Osteoblast (primary cell): ENCODE results near the gene PGGT1B. TPM values are rescaled to one million over a fixed set of nuclear protein-coding genes. Genes with fewer than 3 reads are reported as not detected.
A peak's percentile ranks its signal among the peaks of the same experiment; 100 is the strongest.

Source experiments
- DNase-seq: peaks from one replicate; pipeline ENCODE4 v3.0.0; 2011; ENCODE audit warnings: low spot score, mixed read lengths; ENCODE audit not compliant: insufficient read length; ENCODE audit errors: missing footprints
- H2AFZ ChIP-seq: 2 replicates; pipeline ENCODE4 v1.6.0; 2011; ENCODE audit warnings: mild to moderate bottlenecking, low read length
- H3K27ac ChIP-seq: 2 replicates; pipeline ENCODE4 v1.5.1; 2011; ENCODE audit warnings: mild to moderate bottlenecking, low read depth, low read length, moderate library complexity
- H3K27me3 ChIP-seq: 2 replicates; pipeline ENCODE4 v1.6.0; 2012; ENCODE audit warnings: mild to moderate bottlenecking, control low read depth, inconsistent platforms, low read length, moderate library complexity; ENCODE audit not compliant: insufficient read depth
- H3K36me3 ChIP-seq: 2 replicates; pipeline ENCODE4 v1.5.1; 2011; ENCODE audit warnings: mild to moderate bottlenecking, low read length, control low read depth, moderate library complexity; ENCODE audit not compliant: insufficient read depth
- H3K4me1 ChIP-seq: 2 replicates; pipeline ENCODE4 v1.5.1; 2011; ENCODE audit warnings: mild to moderate bottlenecking, low read length, control low read depth, moderate library complexity; ENCODE audit not compliant: insufficient read depth
- H3K4me2 ChIP-seq: 2 replicates; pipeline ENCODE4 v1.6.0; 2011; ENCODE audit warnings: mild to moderate bottlenecking, low read length; ENCODE audit not compliant: insufficient read depth
- H3K4me3 ChIP-seq: fragments of 200-600 bp; sonication (generic); 3 replicates; pipeline ENCODE4 v1.5.1; 2012; ENCODE audit warnings: mild to moderate bottlenecking, low read length, inconsistent platforms; ENCODE audit not compliant: insufficient read depth
- H3K79me2 ChIP-seq: 2 replicates; pipeline ENCODE4 v1.6.0; 2012; ENCODE audit warnings: mild to moderate bottlenecking, low read length, control low read depth, inconsistent platforms; ENCODE audit not compliant: insufficient read depth
- H3K9me3 ChIP-seq: 2 replicates; pipeline ENCODE4 v1.5.1; 2011; ENCODE audit warnings: low read depth, low read length, control low read depth
- H4K20me1 ChIP-seq: 2 replicates; pipeline ENCODE4 v1.6.0; 2012; ENCODE audit warnings: mild to moderate bottlenecking, low read length, control low read depth; ENCODE audit not compliant: insufficient read depth
- total RNA-seq: library from RNA; depleted of rRNA; stranded (reverse); fragments of >200 nt; gene quantifications from 2 replicates; pipeline ENCODE4 v1.2.3, GENCODE V29; 2012
- TF ChIP-seq, protein P1 (sequence below): IDR thresholded peaks from 2 replicates; pipeline ENCODE4 v1.5.1; 2011; ENCODE audit warnings: mild to moderate bottlenecking, low read depth, low read length, moderate library complexity; ENCODE audit errors: extremely low read depth

PGGT1B gene
- total RNA-seq, 1 donor: 14.1 TPM

DNA sequence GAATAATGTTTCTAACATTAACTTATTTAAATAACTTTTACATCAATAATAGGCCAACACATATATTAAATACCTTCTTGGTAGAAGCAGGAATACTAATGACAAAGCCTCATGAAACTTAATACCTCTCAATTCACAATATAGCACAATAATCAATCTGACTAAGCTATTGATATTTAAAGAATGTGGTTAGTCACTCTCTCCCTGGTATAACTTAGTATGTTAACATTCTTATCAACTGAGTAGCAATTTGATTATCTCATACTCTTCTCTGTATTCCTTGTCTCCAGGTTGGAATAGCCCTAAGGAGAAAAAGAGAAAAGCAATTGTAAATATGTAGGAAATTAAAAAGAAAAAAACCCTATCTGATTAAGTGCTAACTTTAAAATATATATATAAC is 4.9 kb upstream of the PGGT1B start:
- no peak overlapping the region for H2AFZ ChIP-seq
- no peak overlapping the region for H3K4me3 ChIP-seq
- no peak for DNase-seq
- H3K9me3 ChIP-seq: no peaks in the 10 kb centered on the region
- H4K20me1 ChIP-seq: no peaks in the 10 kb centered on the region
- H3K4me2 ChIP-seq: no peak overlapping the region
- peaks cover 11% of the 10 kb centered on the region for H3K4me1 ChIP-seq
- peaks cover under 1% of the 10 kb centered on the region for H3K79me2 ChIP-seq
- no peak overlapping the region for H3K27ac ChIP-seq
- no peaks in the 10 kb centered on the region for H3K36me3 ChIP-seq
- TF ChIP-seq, protein P1, sequence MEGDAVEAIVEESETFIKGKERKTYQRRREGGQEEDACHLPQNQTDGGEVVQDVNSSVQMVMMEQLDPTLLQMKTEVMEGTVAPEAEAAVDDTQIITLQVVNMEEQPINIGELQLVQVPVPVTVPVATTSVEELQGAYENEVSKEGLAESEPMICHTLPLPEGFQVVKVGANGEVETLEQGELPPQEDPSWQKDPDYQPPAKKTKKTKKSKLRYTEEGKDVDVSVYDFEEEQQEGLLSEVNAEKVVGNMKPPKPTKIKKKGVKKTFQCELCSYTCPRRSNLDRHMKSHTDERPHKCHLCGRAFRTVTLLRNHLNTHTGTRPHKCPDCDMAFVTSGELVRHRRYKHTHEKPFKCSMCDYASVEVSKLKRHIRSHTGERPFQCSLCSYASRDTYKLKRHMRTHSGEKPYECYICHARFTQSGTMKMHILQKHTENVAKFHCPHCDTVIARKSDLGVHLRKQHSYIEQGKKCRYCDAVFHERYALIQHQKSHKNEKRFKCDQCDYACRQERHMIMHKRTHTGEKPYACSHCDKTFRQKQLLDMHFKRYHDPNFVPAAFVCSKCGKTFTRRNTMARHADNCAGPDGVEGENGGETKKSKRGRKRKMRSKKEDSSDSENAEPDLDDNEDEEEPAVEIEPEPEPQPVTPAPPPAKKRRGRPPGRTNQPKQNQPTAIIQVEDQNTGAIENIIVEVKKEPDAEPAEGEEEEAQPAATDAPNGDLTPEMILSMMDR: no peak
- no peaks in the 10 kb centered on the region for H3K27me3 ChIP-seq

DNA sequence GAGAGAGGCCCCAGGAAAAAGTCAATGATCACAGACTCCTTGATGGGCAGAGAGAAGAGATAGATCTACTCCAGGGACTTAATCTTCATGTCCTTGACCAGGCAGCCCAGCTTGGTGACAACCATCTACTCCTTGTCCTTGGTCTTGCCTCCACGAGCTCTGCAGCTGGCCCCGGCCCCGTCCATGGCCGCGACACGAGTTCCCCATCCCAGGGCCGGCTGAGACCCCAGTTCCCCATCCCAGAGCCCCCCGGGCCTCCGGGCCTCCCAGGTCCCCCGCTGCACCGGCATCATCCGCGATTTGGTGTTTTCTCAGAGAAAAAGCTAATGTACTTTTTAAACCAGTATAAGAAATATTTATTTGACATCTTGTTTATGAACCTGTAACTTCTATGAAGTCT is 2.5 kb upstream of the PGGT1B start:
- H4K20me1 ChIP-seq: peaks cover 14% of the 10 kb centered on the region
- H3K27me3 ChIP-seq: no peaks in the 10 kb centered on the region
- H3K27ac ChIP-seq: no peak overlapping the region
- H2AFZ ChIP-seq: no peak overlapping the region
- DNase-seq: no peak
- H3K4me3 ChIP-seq: no peak overlapping the region
- H3K36me3 ChIP-seq: no peaks in the 10 kb centered on the region
- TF ChIP-seq, protein P1: no peak
- H3K9me3 ChIP-seq: no peaks in the 10 kb centered on the region
- peaks cover 22% of the 10 kb centered on the region for H3K4me1 ChIP-seq
- peaks cover 24% of the 10 kb centered on the region for H3K79me2 ChIP-seq
- no peak overlapping the region for H3K4me2 ChIP-seq

GRCh38 chr5:115264786-115265185 is 2.1 kb upstream of the PGGT1B start:
- H2AFZ ChIP-seq: no peak overlapping the region
- peaks cover 22% of the 10 kb centered on the region for H3K4me1 ChIP-seq
- no peak for DNase-seq
- peaks cover 29% of the 10 kb centered on the region for H3K79me2 ChIP-seq
- no peak overlapping the region for H3K4me3 ChIP-seq
- no peaks in the 10 kb centered on the region for H3K27me3 ChIP-seq
- no peaks in the 10 kb centered on the region for H3K9me3 ChIP-seq
- H3K36me3 ChIP-seq: no peaks in the 10 kb centered on the region
- TF ChIP-seq, protein P1: no peak
- H3K27ac ChIP-seq: no peak overlapping the region
- H4K20me1 ChIP-seq: peaks cover 17% of the 10 kb centered on the region
- no peak overlapping the region for H3K4me2 ChIP-seq

- H3K36me3 ChIP-seq: no peaks in the 10 kb centered on the region
- H3K27ac ChIP-seq: peak overlapping the region; percentile 86
- TF ChIP-seq, protein P1: no peak
- H3K79me2 ChIP-seq: peaks cover 46% of the 10 kb centered on the region
- H3K4me2 ChIP-seq: peak overlapping the region; percentile 91
- H3K9me3 ChIP-seq: no peaks in the 10 kb centered on the region
- peak overlapping the region; percentile 99 for H2AFZ ChIP-seq
- peak overlapping the region; percentile 91 for H3K4me3 ChIP-seq
- H3K4me1 ChIP-seq: peaks cover 29% of the 10 kb centered on the region
- no peak for DNase-seq
- peaks cover 29% of the 10 kb centered on the region for H4K20me1 ChIP-seq
- H3K27me3 ChIP-seq: no peaks in the 10 kb centered on the region
Observed at GRCh38 chr5:115263078-115263380, 352 bp upstream of the PGGT1B start.
